Cardiac fibroblast (primary cell): ENCODE measurements around the gene TRPC4.

Experiments
- DNase-seq, 2 donors: peaks; one replicate each; pipeline versions ENCODE4 v3.0.0 to v3.0.0-alpha.2; 2010; ENCODE audit warnings: low read depth in 2 of 2
- H3K4me3 ChIP-seq, 2 donors: replicated peaks in 1 of 2; 1 replicate in 1 of 2; 2 replicates in 1 of 2; pipeline ENCODE4 v1.5.1; 2011; ENCODE audit warnings: low read depth in 2 of 2, low read length in 2 of 2, mild to moderate bottlenecking in 2 of 2, moderate library complexity in 1 of 2
- CTCF ChIP-seq: IDR thresholded peaks from one replicate; pipeline ENCODE4 v1.5.1; 2011; ENCODE audit warnings: low read depth, mild to moderate bottlenecking, low read length, inconsistent platforms

The TRPC4 gene

GRCh38 chr13:37682496-37682895 lies 187.1 kb downstream of the TRPC4 start:
- DNase-seq, result no peak
- TF ChIP-seq CTCF, result no peak
- no peak overlapping the region for H3K4me3 ChIP-seq

- peak; percentile 90 to 96 for DNase-seq
- TF ChIP-seq CTCF, result no peak
- no peak overlapping the region for H3K4me3 ChIP-seq
Measured at GRCh38 chr13:37681281-37682032, 188.1 kb downstream of the TRPC4 start.

GRCh38 chr13:37680137-37680536 lies 189.4 kb downstream of the TRPC4 start:
- H3K4me3 ChIP-seq, result no peak overlapping the region
- TF ChIP-seq CTCF, result no peak
- no peak for DNase-seq

- peak; percentile 40 for TF ChIP-seq CTCF
- H3K4me3 ChIP-seq, result no peak overlapping the region
- DNase-seq, result no peak
Measured at GRCh38 chr13:37679043-37679442, 190.5 kb downstream of the TRPC4 start.

- DNase-seq, result no peak
- no peak overlapping the region for H3K4me3 ChIP-seq
- TF ChIP-seq CTCF, result no peak
Measured at GRCh38 chr13:37669845-37670244, 199.7 kb downstream of the TRPC4 start.

GRCh38 chr13:37667702-37668101 lies 201.9 kb downstream of the TRPC4 start:
- DNase-seq, result no peak
- no peak for TF ChIP-seq CTCF
- H3K4me3 ChIP-seq, result no peak overlapping the region

- DNase-seq, result peak in 1 of 2 donors; percentile 27
- no peak overlapping the region for H3K4me3 ChIP-seq
- TF ChIP-seq CTCF, result no peak
Measured at GRCh38 chr13:37666036-37666435, 203.5 kb downstream of the TRPC4 start.
